LNCaP clone FGC (cell line): ENCODE data around the gene MKI67.

ENCODE experiments used
- DNase-seq: peaks from one replicate; pipeline ENCODE4 v3.0.0-alpha.2; 2011; ENCODE audit warnings: low read depth
- H3K4me3 ChIP-seq: 2 replicates; pipeline ENCODE4 v1.5.1; 2011; ENCODE audit warnings: mild to moderate bottlenecking, low read depth, low read length, control low read depth
- CTCF ChIP-seq: IDR thresholded peaks from 2 replicates; pipeline ENCODE4 v1.5.1; 2012; ENCODE audit warnings: mild to moderate bottlenecking; ENCODE audit not compliant: control insufficient read depth, insufficient read depth; ENCODE audit errors: extremely low read depth

The MKI67 gene

GRCh38 chr10:128055061-128055868, 71.0 kb downstream of the MKI67 start:
- no peak for TF ChIP-seq CTCF
- DNase-seq, result no peak
- no peak overlapping the region for H3K4me3 ChIP-seq

DNA sequence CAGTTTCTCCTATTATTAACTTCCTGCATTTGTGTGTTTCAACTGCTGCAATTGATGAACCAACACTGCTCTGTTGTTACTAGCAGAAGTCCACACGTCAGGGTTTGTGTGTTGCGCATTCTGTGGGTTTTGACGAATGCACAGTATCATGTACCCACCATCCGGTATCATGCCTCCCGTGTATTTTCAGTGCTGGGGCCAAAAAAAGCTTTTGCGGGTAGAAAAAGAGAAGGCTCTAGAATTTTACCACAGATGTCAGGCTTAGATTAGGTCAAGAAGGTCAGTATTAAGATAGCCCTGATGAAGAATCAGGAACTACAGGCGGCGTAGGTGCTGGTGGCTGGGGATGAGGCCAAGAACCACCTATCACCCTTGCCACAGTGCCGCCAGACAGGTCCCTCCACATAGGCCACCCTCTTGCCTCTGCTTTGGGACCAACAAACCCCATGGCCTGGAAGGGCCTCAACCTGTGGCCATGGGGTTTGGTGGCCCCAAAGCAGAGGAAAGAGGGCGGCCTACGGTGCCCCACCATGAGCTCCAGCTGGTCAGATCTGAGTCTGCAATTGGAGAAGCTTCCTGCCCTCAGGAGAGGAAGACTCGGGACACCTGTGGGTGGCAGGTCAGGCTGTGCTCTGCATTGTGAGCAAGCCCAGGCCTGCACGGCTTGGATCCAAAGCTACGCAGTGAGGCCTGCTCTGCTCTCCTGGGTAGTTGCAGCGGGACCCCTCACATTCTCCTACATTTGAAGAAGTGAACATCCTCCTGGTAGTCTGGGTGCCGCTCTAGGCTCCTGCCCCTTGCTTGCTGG, 71.9 kb downstream of the MKI67 start:
- DNase-seq, result no peak
- no peak for TF ChIP-seq CTCF

GRCh38 chr10:128053356-128053755, 72.9 kb downstream of the MKI67 start:
- TF ChIP-seq CTCF, result no peak
- no peak overlapping the region for H3K4me3 ChIP-seq
- DNase-seq, result no peak

More for the DNA sequence above, 71.9 kb downstream of the MKI67 start:
- no peak overlapping the region for H3K4me3 ChIP-seq

GRCh38 chr10:128052696-128053095, 73.5 kb downstream of the MKI67 start:
- TF ChIP-seq CTCF, result no peak
- no peak for DNase-seq
- no peak overlapping the region for H3K4me3 ChIP-seq

DNA sequence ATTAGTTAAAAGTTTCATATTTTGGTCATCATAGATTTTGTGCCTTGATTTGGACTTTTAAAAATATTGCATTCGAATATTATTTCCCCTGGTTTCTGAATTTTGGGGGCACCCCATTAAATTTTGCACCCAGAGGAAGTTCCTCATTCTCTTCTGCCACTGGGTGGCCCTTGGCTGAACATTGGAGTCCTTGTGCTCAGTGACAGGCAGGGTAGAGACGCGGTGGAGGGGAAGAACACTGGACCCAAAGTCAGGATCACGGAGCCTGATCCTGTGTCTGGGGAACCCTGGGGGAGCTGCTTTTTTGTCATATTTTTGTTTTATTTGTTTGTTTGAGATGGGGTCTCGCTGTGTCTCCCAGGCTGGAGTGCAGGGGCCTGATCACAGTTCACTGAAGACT, 74.7 kb downstream of the MKI67 start:
- DNase-seq, result no peak
- no peak for TF ChIP-seq CTCF
- no peak overlapping the region for H3K4me3 ChIP-seq

- no peak for DNase-seq
- H3K4me3 ChIP-seq, result no peak overlapping the region
- no peak for TF ChIP-seq CTCF
Measured at GRCh38 chr10:128050936-128051335, 75.3 kb downstream of the MKI67 start.
